ENCODE measurements around the gene FITM1. TPM values are rescaled to one million over a fixed set of nuclear protein-coding genes. Genes with fewer than 3 reads are reported as not detected.
A peak's percentile ranks its signal among the peaks of the same experiment; 100 is the strongest.

Gene FITM1
- polyA plus RNA-seq, 3 donors = 2.1 TPM; not detected in 2

DNA sequence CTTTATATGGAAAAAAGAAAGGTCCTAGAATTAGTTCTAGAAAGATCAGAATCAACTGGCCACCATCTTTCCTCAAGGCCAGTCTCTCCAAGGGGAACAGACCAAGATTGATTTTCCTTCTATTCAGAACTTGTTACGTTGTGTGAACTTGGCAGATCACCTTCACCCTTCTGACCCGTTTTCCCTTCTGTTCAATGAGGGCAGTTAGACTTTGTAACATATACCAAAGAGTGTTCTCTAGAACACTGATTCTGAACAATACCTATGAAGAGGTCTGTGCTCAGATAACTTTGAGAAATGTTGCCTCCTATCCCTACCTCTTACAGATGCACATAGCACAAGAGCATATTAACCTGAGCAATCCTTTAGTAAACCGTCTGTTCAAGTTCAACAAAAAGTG, 47.0 kb upstream of the FITM1 start:
- Histone ChIP-seq H4K20me1 (ENCODE audit: insufficient read depth, low read length) (no peaks in the 10 kb centered on the region), H3K36me3 (replicated peaks in 1 of 2; ENCODE audit: control insufficient read depth in 1 of 2, insufficient read depth in 2 of 2, low read length in 2 of 2) (no peaks in the 10 kb centered on the region), H3K9me3 (replicated peaks in 1 of 2; ENCODE audit: control insufficient read depth in 1 of 2, insufficient read depth in 1 of 2, low read length in 2 of 2) (no peaks in the 10 kb centered on the region), H3K27ac (ENCODE audit: low read depth in 1 of 2, low read length in 2 of 2) (no peak overlapping the region), H3K9ac (ENCODE audit: insufficient read depth, low read length, poor library complexity, severe bottlenecking) (no peak overlapping the region), H2AFZ (ENCODE audit: insufficient read depth, low read depth, low read length, poor library complexity, severe bottlenecking) (no peak overlapping the region), H3K27me3 (ENCODE audit: control insufficient read depth in 2 of 2, insufficient read depth in 2 of 2, low read length in 2 of 2) (peaks cover 21 to 44% of the 10 kb centered on the region in 2 donors), H3K4me1 (ENCODE audit: control insufficient read depth in 1 of 2, insufficient read depth in 2 of 2, low read length in 2 of 2) (peaks cover 12 to 18% of the 10 kb centered on the region in 2 donors), H3K79me2 (ENCODE audit: insufficient read depth, low read length) (no peaks in the 10 kb centered on the region), H3K4me2 (replicated peaks; ENCODE audit: extremely low read depth, low read length, poor library complexity, severe bottlenecking) (no peak overlapping the region), H3K4me3 (replicated peaks in 1 of 3; ENCODE audit: low read depth in 2 of 3, low read length in 3 of 3) (no peak overlapping the region)
- WGBS (ENCODE audit: insufficient coverage) = 96% methylated on average over 2 of the region's 3 CpGs
- TF ChIP-seq, protein P1, sequence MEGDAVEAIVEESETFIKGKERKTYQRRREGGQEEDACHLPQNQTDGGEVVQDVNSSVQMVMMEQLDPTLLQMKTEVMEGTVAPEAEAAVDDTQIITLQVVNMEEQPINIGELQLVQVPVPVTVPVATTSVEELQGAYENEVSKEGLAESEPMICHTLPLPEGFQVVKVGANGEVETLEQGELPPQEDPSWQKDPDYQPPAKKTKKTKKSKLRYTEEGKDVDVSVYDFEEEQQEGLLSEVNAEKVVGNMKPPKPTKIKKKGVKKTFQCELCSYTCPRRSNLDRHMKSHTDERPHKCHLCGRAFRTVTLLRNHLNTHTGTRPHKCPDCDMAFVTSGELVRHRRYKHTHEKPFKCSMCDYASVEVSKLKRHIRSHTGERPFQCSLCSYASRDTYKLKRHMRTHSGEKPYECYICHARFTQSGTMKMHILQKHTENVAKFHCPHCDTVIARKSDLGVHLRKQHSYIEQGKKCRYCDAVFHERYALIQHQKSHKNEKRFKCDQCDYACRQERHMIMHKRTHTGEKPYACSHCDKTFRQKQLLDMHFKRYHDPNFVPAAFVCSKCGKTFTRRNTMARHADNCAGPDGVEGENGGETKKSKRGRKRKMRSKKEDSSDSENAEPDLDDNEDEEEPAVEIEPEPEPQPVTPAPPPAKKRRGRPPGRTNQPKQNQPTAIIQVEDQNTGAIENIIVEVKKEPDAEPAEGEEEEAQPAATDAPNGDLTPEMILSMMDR (IDR thresholded peaks at IDR 0.05) = no peak
- intact Hi-C loops (cut with micrococcal nuclease) = no loop called here
- Mint-ChIP-seq H3K27me3 (ENCODE audit: low read depth in 3 of 3) (peaks cover 43 to 47% (median 45%) of the 10 kb centered on the region in 3 donors), H3K9me3 (peaks cover 0 to 23% (median 2%) of the 10 kb centered on the region in 7 donors), H3K4me1 (peaks cover 14% of the 10 kb centered on the region), H3K27ac (no peak overlapping the region), H3K4me3 (no peak overlapping the region), H3K36me3 (peaks cover 4 to 11% of the 10 kb centered on the region in 2 donors)
- DNase-seq = no peak

DNA sequence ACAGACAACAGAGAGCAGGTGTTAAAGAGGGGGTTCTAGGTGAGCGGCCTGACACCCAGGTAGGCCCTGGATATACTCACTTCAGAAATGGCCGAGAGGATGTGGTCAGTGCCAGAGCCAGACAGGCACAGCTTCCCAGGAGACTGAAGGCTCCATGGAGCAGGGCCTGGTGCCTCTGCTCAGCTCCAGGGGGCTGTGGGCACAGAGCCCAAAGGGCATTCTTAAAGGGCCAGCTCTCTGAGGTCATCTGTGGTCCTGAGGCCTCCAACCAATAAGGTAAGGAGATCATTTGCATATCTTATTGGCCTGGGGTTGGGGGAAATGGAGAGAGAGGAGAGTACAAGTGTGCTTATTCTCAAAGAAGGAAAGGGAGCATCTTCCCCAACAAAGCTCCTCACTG, 46.0 kb upstream of the FITM1 start:
- Histone ChIP-seq H3K27me3 (ENCODE audit: control insufficient read depth in 2 of 2, insufficient read depth in 2 of 2, low read length in 2 of 2) (peaks cover 21 to 43% of the 10 kb centered on the region in 2 donors), H2AFZ (ENCODE audit: insufficient read depth, low read depth, low read length, poor library complexity, severe bottlenecking) (no peak overlapping the region), H3K9ac (ENCODE audit: insufficient read depth, low read length, poor library complexity, severe bottlenecking) (no peak overlapping the region), H3K4me1 (ENCODE audit: control insufficient read depth in 1 of 2, insufficient read depth in 2 of 2, low read length in 2 of 2) (peaks cover 12 to 18% of the 10 kb centered on the region in 2 donors), H3K36me3 (replicated peaks in 1 of 2; ENCODE audit: control insufficient read depth in 1 of 2, insufficient read depth in 2 of 2, low read length in 2 of 2) (no peaks in the 10 kb centered on the region), H3K4me3 (replicated peaks in 1 of 3; ENCODE audit: low read depth in 2 of 3, low read length in 3 of 3) (no peak overlapping the region), H4K20me1 (ENCODE audit: insufficient read depth, low read length) (no peaks in the 10 kb centered on the region), H3K4me2 (replicated peaks; ENCODE audit: extremely low read depth, low read length, poor library complexity, severe bottlenecking) (no peak overlapping the region), H3K27ac (ENCODE audit: low read depth in 1 of 2, low read length in 2 of 2) (no peak overlapping the region), H3K79me2 (ENCODE audit: insufficient read depth, low read length) (no peaks in the 10 kb centered on the region), H3K9me3 (replicated peaks in 1 of 2; ENCODE audit: control insufficient read depth in 1 of 2, insufficient read depth in 1 of 2, low read length in 2 of 2) (no peaks in the 10 kb centered on the region)
- intact Hi-C loops (cut with micrococcal nuclease) = no loop called here
- H3K4me3 Mint-ChIP-seq = no peak overlapping the region
- peak overlapping the region in 1 of 7 donors; percentile 43 for H3K27ac Mint-ChIP-seq
- 100% methylated on average over 2 of the region's 2 CpGs for WGBS (ENCODE audit: insufficient coverage)
- H3K4me1 Mint-ChIP-seq = peaks cover 14% of the 10 kb centered on the region
- DNase-seq = no peak
- peaks cover 0 to 23% (median 2%) of the 10 kb centered on the region in 7 donors for H3K9me3 Mint-ChIP-seq
- H3K27me3 Mint-ChIP-seq (ENCODE audit: low read depth in 3 of 3) = peaks cover 40 to 43% (median 40%) of the 10 kb centered on the region in 3 donors
- TF ChIP-seq, protein P1 (IDR thresholded peaks at IDR 0.05) = no peak
- H3K36me3 Mint-ChIP-seq = peaks cover 4 to 11% of the 10 kb centered on the region in 2 donors
